Fibroblast of villous mesenchyme (primary cell): ENCODE results near the gene IFRD2. TPM values are rescaled to one million over a fixed set of nuclear protein-coding genes. Genes with fewer than 3 reads are reported as not detected.

ENCODE experiments used
- DNase-seq: peaks from one replicate; pipeline ENCODE4 v3.0.0-alpha.2; 2010; ENCODE audit warnings: low read depth
- H3K4me3 ChIP-seq: 2 replicates; pipeline ENCODE4 v1.5.1; 2011; ENCODE audit warnings: low read depth, mild to moderate bottlenecking, low read length
- total RNA-seq: library from RNA; depleted of rRNA; stranded (reverse); fragments of >200 nt; gene quantifications from 2 replicates; pipeline ENCODE4 v1.2.3, GENCODE V29; 2012
- TF ChIP-seq, protein P1 (sequence below): IDR thresholded peaks from 2 replicates; pipeline ENCODE4 v1.5.1; 2012; ENCODE audit warnings: low read depth, mild to moderate bottlenecking, low read length; ENCODE audit not compliant: insufficient read depth

Gene IFRD2, protein sequence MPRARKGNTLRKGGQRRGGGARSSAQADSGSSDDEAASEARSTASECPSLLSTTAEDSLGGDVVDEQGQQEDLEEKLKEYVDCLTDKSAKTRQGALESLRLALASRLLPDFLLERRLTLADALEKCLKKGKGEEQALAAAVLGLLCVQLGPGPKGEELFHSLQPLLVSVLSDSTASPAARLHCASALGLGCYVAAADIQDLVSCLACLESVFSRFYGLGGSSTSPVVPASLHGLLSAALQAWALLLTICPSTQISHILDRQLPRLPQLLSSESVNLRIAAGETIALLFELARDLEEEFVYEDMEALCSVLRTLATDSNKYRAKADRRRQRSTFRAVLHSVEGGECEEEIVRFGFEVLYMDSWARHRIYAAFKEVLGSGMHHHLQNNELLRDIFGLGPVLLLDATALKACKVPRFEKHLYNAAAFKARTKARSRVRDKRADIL
- 82.0 and 83.1 TPM in 2 replicates for total RNA-seq

- peak within 1 kb of the TSS; percentile 80 for H3K4me3 ChIP-seq
- DNase-seq, result peak; percentile 97
- TF ChIP-seq, protein P1, sequence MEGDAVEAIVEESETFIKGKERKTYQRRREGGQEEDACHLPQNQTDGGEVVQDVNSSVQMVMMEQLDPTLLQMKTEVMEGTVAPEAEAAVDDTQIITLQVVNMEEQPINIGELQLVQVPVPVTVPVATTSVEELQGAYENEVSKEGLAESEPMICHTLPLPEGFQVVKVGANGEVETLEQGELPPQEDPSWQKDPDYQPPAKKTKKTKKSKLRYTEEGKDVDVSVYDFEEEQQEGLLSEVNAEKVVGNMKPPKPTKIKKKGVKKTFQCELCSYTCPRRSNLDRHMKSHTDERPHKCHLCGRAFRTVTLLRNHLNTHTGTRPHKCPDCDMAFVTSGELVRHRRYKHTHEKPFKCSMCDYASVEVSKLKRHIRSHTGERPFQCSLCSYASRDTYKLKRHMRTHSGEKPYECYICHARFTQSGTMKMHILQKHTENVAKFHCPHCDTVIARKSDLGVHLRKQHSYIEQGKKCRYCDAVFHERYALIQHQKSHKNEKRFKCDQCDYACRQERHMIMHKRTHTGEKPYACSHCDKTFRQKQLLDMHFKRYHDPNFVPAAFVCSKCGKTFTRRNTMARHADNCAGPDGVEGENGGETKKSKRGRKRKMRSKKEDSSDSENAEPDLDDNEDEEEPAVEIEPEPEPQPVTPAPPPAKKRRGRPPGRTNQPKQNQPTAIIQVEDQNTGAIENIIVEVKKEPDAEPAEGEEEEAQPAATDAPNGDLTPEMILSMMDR, result no peak
Observed at GRCh38 chr3:50292159-50293078, at the start of gene IFRD2. IFRD2 (minus strand) TSS chr3:50292429; CDS start chr3:50292274, 155 bp downstream.

- TF ChIP-seq, protein P1, result no peak
- peak overlapping the region; percentile 58 for H3K4me3 ChIP-seq
Observed at GRCh38 chr3:50341537-50341936, 49.3 kb upstream of the IFRD2 start.

GRCh38 chr3:50340448-50341329 lies 48.5 kb upstream of the IFRD2 start, which contains the start of gene RASSF1:
RASSF1 (minus strand) TSS chr3:50340836; CDS start chr3:50340805, 31 bp downstream.
- TF ChIP-seq, protein P1, result no peak
- H3K4me3 ChIP-seq, result peak within 1 kb of the TSS; percentile 58
- DNase-seq, result peak; percentile 64

More at GRCh38 chr3:50341537-50341936, 49.3 kb upstream of the IFRD2 start:
- DNase-seq, result no peak

DNA sequence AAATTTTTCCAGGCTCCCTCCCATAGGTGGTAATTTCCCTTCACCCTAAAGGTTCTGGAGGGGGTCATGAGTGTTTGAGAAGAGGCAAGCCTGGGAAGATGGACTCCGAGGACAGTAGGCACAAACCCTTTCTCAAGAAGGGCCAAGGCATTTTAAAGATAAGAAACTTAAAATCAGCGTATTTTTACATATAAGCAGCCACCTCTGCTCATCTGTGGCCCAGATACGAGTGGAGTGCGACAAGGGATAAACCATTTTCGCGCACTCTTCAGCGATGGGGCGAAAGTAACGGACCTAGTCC lies 47.9 kb upstream of the IFRD2 start:
- TF ChIP-seq, protein P1, result no peak
- no peak for DNase-seq

GRCh38 chr3:50339485-50340146 lies 47.4 kb upstream of the IFRD2 start:
- TF ChIP-seq, protein P1, result no peak

More for the DNA sequence above, 47.9 kb upstream of the IFRD2 start:
- peak overlapping the region; percentile 58 for H3K4me3 ChIP-seq

More at GRCh38 chr3:50339485-50340146, 47.4 kb upstream of the IFRD2 start:
- DNase-seq, result peak; percentile 67
- H3K4me3 ChIP-seq, result peak overlapping the region; percentile 58
